Activated CD8-positive, alpha-beta memory T cell treated with anti-CD3 and anti-CD28 coated beads, Interleukin-2, amount 50 U/mL, for 1 hour (primary cell): ENCODE results near the gene SDR9C7.
"Not testable (repeated sequence)": the region's sequence is repeated elsewhere in the genome, so short reads cannot be mapped to it uniquely, and the experiment has no call there.

Experiments used
- DNase-seq: peaks from one replicate; pipeline ENCODE4 v3.0.0-alpha.2; 2020; ENCODE audit errors: extremely low read depth

The SDR9C7 gene

DNA sequence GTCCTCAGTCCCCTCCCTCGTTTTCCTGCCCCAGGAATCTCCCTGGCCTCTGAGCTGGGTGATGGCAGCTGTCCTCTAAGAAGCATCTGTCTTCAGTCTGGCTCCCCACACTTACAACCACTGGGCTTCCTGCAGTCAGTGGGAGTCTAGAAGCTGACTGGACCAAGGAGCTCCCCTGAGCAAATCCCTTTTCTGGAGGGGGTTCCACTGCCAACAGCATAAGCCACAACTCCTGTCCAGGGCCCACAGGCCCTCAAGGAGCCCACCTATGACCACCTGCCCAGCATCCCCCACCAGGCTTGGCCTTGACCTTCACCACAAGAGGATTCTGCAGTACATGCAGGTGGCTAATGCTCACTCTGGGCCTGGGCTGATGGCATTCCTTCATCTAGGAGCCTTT is 19.1 kb upstream of the SDR9C7 start:
- DNase-seq, result no peak

- no peak for DNase-seq
Measured at GRCh38 chr12:56951582-56952339, 17.6 kb upstream of the SDR9C7 start.

DNA sequence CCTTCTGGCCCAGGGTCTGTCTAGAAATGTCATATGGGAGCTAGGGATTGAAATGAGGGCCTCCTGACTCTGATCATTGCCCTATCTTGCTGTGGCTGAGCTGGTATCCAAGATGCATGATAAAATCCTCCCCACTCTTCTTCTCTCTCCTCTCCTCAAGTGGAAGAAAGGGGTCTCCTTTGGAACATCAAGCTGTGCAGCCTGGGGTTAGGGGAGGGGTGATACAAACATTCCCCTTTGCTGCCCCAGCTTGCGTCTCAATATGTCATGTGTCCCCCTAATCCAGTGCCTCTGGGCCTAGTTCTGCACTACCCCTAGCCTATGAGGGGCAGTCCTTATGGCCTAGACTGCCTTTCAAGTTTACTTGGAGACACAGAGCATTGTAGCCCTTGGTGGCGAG is 14.7 kb upstream of the SDR9C7 start:
- DNase-seq, result no peak

DNA sequence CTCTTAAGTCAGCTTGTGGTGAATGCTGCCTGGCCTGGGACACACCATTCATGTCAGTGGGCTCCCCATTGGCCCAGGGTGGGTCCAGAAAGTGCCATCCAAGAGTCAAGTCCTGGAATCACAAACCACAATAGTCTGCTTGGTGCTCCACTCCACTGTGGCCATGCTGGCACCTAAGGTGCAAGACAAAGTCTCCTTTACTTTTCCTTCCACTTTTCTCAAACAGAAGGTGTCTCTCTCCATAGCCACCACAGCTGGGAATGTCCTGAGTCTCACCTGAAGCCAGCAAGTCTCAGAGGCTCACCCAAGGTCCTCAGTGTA is 14.2 kb upstream of the SDR9C7 start:
- no peak for DNase-seq

DNA sequence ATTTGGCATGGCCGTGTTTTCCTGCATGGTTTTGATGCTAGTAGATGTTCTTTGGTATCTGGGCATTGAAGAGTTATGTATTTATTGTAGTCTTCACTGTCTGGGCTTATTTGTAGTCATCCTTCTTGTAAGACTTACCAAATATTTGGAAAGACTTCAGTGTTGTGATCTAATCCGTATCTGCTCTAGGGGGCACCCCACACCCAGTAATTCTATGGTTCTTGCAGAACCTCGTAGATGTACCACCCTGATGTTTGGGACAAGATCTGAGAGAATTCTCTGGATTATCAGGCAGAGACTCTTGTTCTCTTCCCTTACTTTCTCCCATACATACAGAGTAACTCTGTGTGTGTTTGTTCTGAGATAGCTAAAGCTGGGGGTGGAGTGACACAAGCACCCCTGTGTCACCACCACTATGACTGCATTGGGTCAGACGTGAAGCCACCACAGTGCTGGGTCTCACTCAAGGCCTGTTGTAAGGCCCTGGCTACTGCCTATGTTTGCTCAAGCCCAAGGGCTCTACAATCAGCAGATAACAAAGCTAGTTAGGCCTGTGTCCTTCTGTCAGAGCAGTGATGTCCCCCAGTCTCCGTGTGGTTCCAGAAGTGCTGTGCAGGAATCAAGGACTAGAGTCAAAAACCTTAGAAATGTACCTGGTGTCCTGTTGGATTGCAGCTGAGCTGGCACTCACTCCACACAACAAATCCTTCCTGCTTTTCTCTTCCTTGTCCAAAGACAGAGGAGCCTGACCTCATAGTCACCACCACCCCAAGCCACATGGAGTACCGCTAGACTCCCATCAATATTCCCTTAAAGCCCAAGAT is 13.6 kb upstream of the SDR9C7 start:
- DNase-seq, result no peak

GRCh38 chr12:56943878-56944277 is 9.7 kb upstream of the SDR9C7 start:
- DNase-seq, result no peak

- DNase-seq, result not testable (repeated sequence)
Measured at GRCh38 chr12:56943374-56943773, 9.2 kb upstream of the SDR9C7 start.

- DNase-seq, result no peak
Measured at GRCh38 chr12:56941299-56942017, 7.2 kb upstream of the SDR9C7 start.

- not testable (repeated sequence) for DNase-seq
Measured at GRCh38 chr12:56940942-56941298, 6.7 kb upstream of the SDR9C7 start.

GRCh38 chr12:56935752-56936151 is 1.5 kb upstream of the SDR9C7 start:
- no peak for DNase-seq

- no peak for DNase-seq
Measured at GRCh38 chr12:56935157-56935556, 949 bp upstream of the SDR9C7 start.

- no peak for DNase-seq
Measured at GRCh38 chr12:56932867-56933266, 1.3 kb downstream of the SDR9C7 start.

GRCh38 chr12:56932146-56932545 is 2.1 kb downstream of the SDR9C7 start:
- no peak for DNase-seq

DNA sequence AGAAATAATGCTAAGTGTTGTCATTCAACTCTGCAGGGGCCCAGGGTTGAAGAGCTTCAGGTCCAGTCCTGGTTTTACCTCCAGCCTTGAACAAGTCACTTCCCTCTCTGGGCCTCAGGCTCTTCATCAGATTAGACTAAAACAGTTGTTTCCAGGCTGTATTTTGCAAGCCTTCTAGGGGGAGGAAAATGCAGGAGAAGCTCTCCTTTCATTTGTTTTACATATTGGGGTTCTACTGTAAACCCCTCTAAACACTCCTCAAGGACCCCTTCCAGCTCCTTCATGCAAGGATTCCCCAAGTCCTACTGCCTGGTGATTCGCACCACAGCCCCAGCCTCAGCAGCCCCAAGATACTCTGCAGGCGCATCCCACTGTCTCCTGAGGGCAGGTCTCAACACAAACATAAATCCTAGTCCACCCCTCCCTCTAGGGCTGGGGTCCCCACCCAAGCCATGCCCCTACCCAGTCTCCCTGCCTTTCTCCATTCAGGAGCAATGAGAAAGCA is 2.7 kb downstream of the SDR9C7 start:
- no peak for DNase-seq

DNA sequence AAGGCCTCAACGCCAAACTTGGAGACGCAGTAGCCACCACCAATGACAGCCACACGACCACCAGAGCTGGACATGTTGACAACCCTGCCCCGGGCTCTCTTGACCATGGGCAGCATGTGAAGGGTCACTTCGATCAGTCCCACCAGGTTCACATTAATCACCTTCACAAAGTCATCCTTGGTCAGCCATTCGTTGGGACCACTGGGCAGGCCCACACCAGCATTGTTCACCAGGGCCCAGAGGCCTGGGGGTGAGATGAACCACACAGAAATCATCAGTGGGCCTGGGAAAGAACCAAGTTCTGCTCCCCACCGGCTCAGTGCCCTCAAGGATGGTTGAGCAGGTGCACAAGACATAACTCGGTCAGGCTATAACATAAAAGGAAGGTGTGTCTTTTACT is 4.0 kb downstream of the SDR9C7 start:
- no peak for DNase-seq

DNA sequence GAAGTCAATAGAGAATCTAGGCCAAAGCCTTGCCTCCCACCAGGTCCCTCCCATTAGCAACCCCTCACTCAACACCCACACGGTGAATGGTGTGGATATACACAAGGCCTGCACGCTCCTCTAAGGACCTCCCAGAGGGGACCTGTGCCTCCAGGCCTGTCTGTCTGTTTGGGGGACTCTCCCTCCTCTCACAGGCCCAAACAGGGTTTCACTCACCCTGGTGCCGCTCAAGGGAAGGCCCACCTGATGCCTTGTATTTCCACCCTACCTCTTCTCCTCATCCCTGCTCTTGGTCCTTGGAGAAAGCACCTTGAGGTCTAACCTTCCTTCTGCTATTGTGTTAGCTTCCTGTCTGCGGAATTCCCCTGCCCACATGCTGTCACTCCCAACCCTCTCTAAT is 4.4 kb downstream of the SDR9C7 start:
- DNase-seq, result no peak

DNA sequence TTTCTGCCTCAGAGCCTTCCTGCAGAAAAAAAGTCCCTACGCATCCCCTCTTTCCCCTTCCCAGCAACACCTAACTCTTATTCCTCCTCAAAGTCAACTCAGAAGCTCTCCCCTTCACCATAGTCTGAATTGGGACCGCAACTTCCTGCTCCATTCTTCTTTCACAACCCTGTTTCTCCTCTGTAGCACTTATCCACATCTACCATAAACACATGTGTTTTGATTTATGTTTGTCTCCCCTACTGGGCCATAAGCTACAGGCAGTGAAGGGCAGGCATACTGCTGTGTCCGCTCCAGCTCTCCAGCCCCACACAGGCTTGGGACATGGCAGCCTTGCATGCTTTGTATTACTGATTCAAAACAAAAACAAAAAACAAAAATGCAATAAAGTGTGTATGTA is 5.9 kb downstream of the SDR9C7 start:
- DNase-seq, result no peak

- DNase-seq, result no peak
Measured at GRCh38 chr12:56927281-56927680, 6.9 kb downstream of the SDR9C7 start.

DNA sequence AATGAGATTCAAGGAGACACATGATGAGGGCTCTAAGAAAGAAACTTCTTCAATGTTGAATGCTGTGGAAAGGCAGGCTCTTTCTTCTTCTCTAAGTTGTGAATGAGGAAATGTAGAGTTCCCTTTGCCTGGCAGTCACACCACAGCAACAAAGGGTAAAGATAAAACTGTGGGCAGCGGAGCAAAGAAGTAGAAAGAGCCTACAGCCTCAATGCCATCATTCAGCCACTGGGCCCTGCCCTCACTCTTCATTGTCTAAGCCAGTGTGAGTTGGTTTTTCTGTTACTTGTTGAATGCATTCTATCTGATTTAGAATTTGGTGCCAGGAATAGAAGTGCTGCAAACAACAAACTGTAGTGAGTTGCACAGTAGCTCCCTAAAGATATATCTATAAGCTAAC is 12.2 kb downstream of the SDR9C7 start:
- no peak for DNase-seq

DNA sequence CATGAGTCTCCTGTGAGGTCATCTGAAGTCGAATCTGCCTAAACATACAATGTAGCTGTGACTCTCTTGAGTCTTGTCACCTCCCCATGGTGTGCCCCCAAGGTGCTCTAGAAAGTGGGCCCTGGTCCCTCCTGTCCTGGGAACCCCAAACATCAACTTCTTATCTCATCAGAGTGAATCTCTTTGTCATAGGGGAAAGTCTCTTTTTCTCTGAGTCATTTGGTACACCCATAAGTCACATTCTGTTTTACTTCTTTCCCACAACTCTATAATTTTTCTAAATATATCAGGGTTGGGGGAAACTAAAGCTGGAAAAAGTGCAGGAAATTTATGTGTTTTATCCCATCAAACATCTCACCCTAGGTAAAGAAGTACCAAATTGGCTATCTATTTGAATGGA is 12.9 kb downstream of the SDR9C7 start:
- DNase-seq, result no peak

- not testable (repeated sequence) for DNase-seq
Measured at GRCh38 chr12:56918139-56918538, 16.1 kb downstream of the SDR9C7 start.

- DNase-seq, result no peak
Measured at GRCh38 chr12:56916996-56917333, 17.2 kb downstream of the SDR9C7 start.
